ENCODE results near the gene CABLES1.

DNA sequence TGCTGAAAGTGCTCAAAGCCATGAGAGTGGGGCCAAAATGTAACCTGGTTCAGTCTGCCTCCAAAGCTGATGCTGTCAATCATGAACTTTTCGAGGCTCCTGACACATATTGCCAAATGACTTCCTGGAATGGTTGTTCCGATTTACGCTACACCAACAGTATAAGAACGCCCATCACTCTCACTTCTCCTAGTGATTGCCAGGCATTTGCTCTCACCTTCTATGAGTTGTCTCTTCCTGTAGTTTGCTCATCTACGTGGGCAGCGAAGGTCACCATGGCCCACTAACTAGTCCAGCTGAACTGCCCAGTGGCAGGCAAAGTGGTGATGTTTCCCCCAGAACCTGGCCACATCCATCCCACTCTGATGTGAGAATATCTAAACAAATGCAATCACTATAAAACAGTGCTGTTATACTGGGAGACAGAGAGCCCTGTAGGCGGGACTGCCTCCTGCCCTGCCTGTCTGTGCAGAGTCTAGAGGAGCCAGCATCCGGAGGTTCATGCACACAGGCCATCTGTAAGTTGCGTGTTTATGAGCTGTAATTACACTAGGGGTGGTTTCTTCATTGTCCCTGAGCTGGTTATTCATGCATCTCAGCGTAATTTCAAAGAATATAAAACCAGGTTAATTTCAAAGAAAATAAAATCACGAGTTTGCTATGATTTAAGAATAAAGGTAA is 8.8 kb upstream of the CABLES1 start:
- TF ChIP-seq, protein P1, sequence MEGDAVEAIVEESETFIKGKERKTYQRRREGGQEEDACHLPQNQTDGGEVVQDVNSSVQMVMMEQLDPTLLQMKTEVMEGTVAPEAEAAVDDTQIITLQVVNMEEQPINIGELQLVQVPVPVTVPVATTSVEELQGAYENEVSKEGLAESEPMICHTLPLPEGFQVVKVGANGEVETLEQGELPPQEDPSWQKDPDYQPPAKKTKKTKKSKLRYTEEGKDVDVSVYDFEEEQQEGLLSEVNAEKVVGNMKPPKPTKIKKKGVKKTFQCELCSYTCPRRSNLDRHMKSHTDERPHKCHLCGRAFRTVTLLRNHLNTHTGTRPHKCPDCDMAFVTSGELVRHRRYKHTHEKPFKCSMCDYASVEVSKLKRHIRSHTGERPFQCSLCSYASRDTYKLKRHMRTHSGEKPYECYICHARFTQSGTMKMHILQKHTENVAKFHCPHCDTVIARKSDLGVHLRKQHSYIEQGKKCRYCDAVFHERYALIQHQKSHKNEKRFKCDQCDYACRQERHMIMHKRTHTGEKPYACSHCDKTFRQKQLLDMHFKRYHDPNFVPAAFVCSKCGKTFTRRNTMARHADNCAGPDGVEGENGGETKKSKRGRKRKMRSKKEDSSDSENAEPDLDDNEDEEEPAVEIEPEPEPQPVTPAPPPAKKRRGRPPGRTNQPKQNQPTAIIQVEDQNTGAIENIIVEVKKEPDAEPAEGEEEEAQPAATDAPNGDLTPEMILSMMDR (IDR thresholded peaks at IDR 0.05) = no peak
- TF ChIP-seq POLR2A (IDR thresholded peaks at IDR 0.05) (no peak), POLR2AphosphoS5 (IDR thresholded peaks at IDR 0.05) (no peak)

Measured in transverse colon (tissue), 4 donors.